Measurements from ENCODE around the gene LPO.

The LPO gene

GRCh38 chr17:58303971-58304749 is 65.8 kb downstream of the LPO start:
- peak; percentile 43 to 52 (median 50) for DNase-seq (ENCODE audit: low read depth in 3 of 3)

- no peak for DNase-seq (ENCODE audit: low read depth in 3 of 3)
Measured at GRCh38 chr17:58304750-58305486, 66.5 kb downstream of the LPO start.

GRCh38 chr17:58305626-58306025 is 67.2 kb downstream of the LPO start:
- DNase-seq (ENCODE audit: low read depth in 3 of 3): no peak

GRCh38 chr17:58306131-58306951 is 68.0 kb downstream of the LPO start:
- DNase-seq (ENCODE audit: low read depth in 3 of 3): no peak

GRCh38 chr17:58307468-58308172 is 69.2 kb downstream of the LPO start:
- no peak for DNase-seq (ENCODE audit: low read depth in 3 of 3)

- no peak for DNase-seq (ENCODE audit: low read depth in 3 of 3)
Measured at GRCh38 chr17:58308173-58308984, 70.0 kb downstream of the LPO start.

- no peak for DNase-seq (ENCODE audit: low read depth in 3 of 3)
Measured at GRCh38 chr17:58308985-58309917, 70.9 kb downstream of the LPO start.

GRCh38 chr17:58309918-58310259 is 71.5 kb downstream of the LPO start:
- DNase-seq (ENCODE audit: low read depth in 3 of 3): no peak

GRCh38 chr17:58310511-58311428 is 72.4 kb downstream of the LPO start:
- DNase-seq (ENCODE audit: low read depth in 3 of 3): no peak

GRCh38 chr17:58311429-58311894 is 73.1 kb downstream of the LPO start:
- DNase-seq (ENCODE audit: low read depth in 3 of 3): no peak

- no peak for DNase-seq (ENCODE audit: low read depth in 3 of 3)
Measured at GRCh38 chr17:58312021-58312630, 73.7 kb downstream of the LPO start.

GRCh38 chr17:58312829-58313228 is 74.4 kb downstream of the LPO start:
- DNase-seq (ENCODE audit: low read depth in 3 of 3): no peak

- DNase-seq (ENCODE audit: low read depth in 3 of 3): no peak
Measured at GRCh38 chr17:58313815-58314705, 75.7 kb downstream of the LPO start.

- no peak for DNase-seq (ENCODE audit: low read depth in 3 of 3)
Measured at GRCh38 chr17:58314706-58315015, 76.3 kb downstream of the LPO start.

GRCh38 chr17:58315281-58315711 is 76.9 kb downstream of the LPO start:
- DNase-seq (ENCODE audit: low read depth in 3 of 3): no peak

- no peak for DNase-seq (ENCODE audit: low read depth in 3 of 3)
Measured at GRCh38 chr17:58315750-58316149, 77.4 kb downstream of the LPO start.

GRCh38 chr17:58316260-58316960 is 78.0 kb downstream of the LPO start:
- no peak for DNase-seq (ENCODE audit: low read depth in 3 of 3)
